IPS-18a (cell line): Measurements from ENCODE around the gene PAF1.
"Not testable (repeated sequence)": the region's sequence is repeated elsewhere in the genome, so short reads cannot be mapped to it uniquely, and the experiment has no call there.

Experiments used
- H3K27ac ChIP-seq: one replicate; pipeline ENCODE4 v1.5.1; 2013; ENCODE audit warnings: low read length
- H3K27me3 ChIP-seq: one replicate; pipeline ENCODE4 v1.6.1; 2013; ENCODE audit warnings: mild to moderate bottlenecking, low read length; ENCODE audit not compliant: control insufficient read depth, insufficient read depth
- H3K36me3 ChIP-seq: one replicate; pipeline ENCODE4 v1.6.1; 2013; ENCODE audit warnings: low read depth, low read length; ENCODE audit not compliant: control insufficient read depth
- H3K4me1 ChIP-seq: one replicate; pipeline ENCODE4 v1.6.1; 2013; ENCODE audit warnings: low read depth, low read length; ENCODE audit not compliant: control insufficient read depth
- H3K4me3 ChIP-seq: one replicate; pipeline ENCODE4 v1.5.1; 2013; ENCODE audit warnings: low read length
- H3K9ac ChIP-seq: one replicate; pipeline ENCODE4 v1.6.1; 2013; ENCODE audit warnings: mild to moderate bottlenecking, low read length, moderate library complexity
- H3K9me3 ChIP-seq: one replicate; pipeline ENCODE4 v1.6.1; 2013; ENCODE audit warnings: low read depth, low read length; ENCODE audit not compliant: control insufficient read depth

Gene PAF1

GRCh38 chr19:39385629-39386411, 5.1 kb downstream of the PAF1 start:
- Histone ChIP-seq H3K4me3 (no peak overlapping the region), H3K36me3 (peaks cover 59% of the 10 kb centered on the region), H3K27ac (no peak overlapping the region), H3K4me1 (no peaks in the 10 kb centered on the region), H3K9me3 (no peaks in the 10 kb centered on the region), H3K27me3 (no peaks in the 10 kb centered on the region), H3K9ac (no peak overlapping the region)

GRCh38 chr19:39384839-39385568, 5.9 kb downstream of the PAF1 start:
- H3K9ac ChIP-seq, result no peak overlapping the region
- H3K4me3 ChIP-seq, result no peak overlapping the region
- peaks cover 63% of the 10 kb centered on the region for H3K36me3 ChIP-seq
- H3K4me1 ChIP-seq, result no peaks in the 10 kb centered on the region
- no peaks in the 10 kb centered on the region for H3K9me3 ChIP-seq
- no peak overlapping the region for H3K27ac ChIP-seq
- H3K27me3 ChIP-seq, result no peaks in the 10 kb centered on the region

GRCh38 chr19:39382991-39383828, 7.7 kb downstream of the PAF1 start:
- H3K27me3 ChIP-seq, result no peaks in the 10 kb centered on the region
- H3K36me3 ChIP-seq, result peaks cover 70% of the 10 kb centered on the region
- no peak overlapping the region for H3K4me3 ChIP-seq
- no peak overlapping the region for H3K27ac ChIP-seq
- H3K9me3 ChIP-seq, result no peaks in the 10 kb centered on the region
- no peaks in the 10 kb centered on the region for H3K4me1 ChIP-seq
- no peak overlapping the region for H3K9ac ChIP-seq

GRCh38 chr19:39381910-39382611, 8.8 kb downstream of the PAF1 start:
- no peak overlapping the region for H3K27ac ChIP-seq
- H3K9ac ChIP-seq, result no peak overlapping the region
- H3K4me1 ChIP-seq, result no peaks in the 10 kb centered on the region
- H3K4me3 ChIP-seq, result no peak overlapping the region
- peaks cover 73% of the 10 kb centered on the region for H3K36me3 ChIP-seq
- H3K9me3 ChIP-seq, result no peaks in the 10 kb centered on the region
- H3K27me3 ChIP-seq, result no peaks in the 10 kb centered on the region

GRCh38 chr19:39380521-39381502, 10.1 kb downstream of the PAF1 start:
- H3K36me3 ChIP-seq, result peaks cover 73% of the 10 kb centered on the region
- H3K27ac ChIP-seq, result no peak overlapping the region
- no peak overlapping the region for H3K9ac ChIP-seq
- no peaks in the 10 kb centered on the region for H3K27me3 ChIP-seq
- H3K4me1 ChIP-seq, result no peaks in the 10 kb centered on the region
- H3K4me3 ChIP-seq, result no peak overlapping the region
- no peaks in the 10 kb centered on the region for H3K9me3 ChIP-seq

GRCh38 chr19:39379865-39380396, 11.0 kb downstream of the PAF1 start:
- no peaks in the 10 kb centered on the region for H3K9me3 ChIP-seq
- no peak overlapping the region for H3K27ac ChIP-seq
- peaks cover 75% of the 10 kb centered on the region for H3K36me3 ChIP-seq

GRCh38 chr19:39379366-39379765, 11.5 kb downstream of the PAF1 start:
- H3K27ac ChIP-seq, H3K9ac ChIP-seq, H3K9me3 ChIP-seq, H3K4me3 ChIP-seq, H3K27me3 ChIP-seq, H3K4me1 ChIP-seq: not testable (repeated sequence)
- H3K36me3 ChIP-seq, result peaks cover 73% of the 10 kb centered on the region

More at GRCh38 chr19:39379865-39380396, 11.0 kb downstream of the PAF1 start:
- H3K27me3 ChIP-seq, result no peaks in the 10 kb centered on the region
- H3K4me3 ChIP-seq, result no peak overlapping the region
- no peaks in the 10 kb centered on the region for H3K4me1 ChIP-seq
- no peak overlapping the region for H3K9ac ChIP-seq

- Histone ChIP-seq H3K27ac (no peak overlapping the region), H3K4me1 (no peaks in the 10 kb centered on the region), H3K9me3 (no peaks in the 10 kb centered on the region), H3K36me3 (peaks cover 64% of the 10 kb centered on the region), H3K4me3 (no peak overlapping the region), H3K9ac (no peak overlapping the region), H3K27me3 (no peaks in the 10 kb centered on the region)
Observed at GRCh38 chr19:39377373-39378362, 13.2 kb downstream of the PAF1 start.

GRCh38 chr19:39375929-39376328, 15.0 kb downstream of the PAF1 start:
- Histone ChIP-seq H3K27me3 (no peaks in the 10 kb centered on the region), H3K9me3 (no peaks in the 10 kb centered on the region), H3K27ac (no peak overlapping the region), H3K4me1 (no peaks in the 10 kb centered on the region), H3K9ac (no peak overlapping the region), H3K36me3 (peaks cover 59% of the 10 kb centered on the region), H3K4me3 (no peak overlapping the region)
